HepG2 (cell line): Measurements from ENCODE around the gene HORMAD2. TPM values are rescaled to one million over a fixed set of nuclear protein-coding genes. Genes with fewer than 3 reads are reported as not detected.

Experiments used
- ARHGAP35 ChIP-seq: sonication (generic); formaldehyde crosslinking; IDR thresholded peaks from 2 replicates; pipeline ENCODE4 v1.9.0; 2022; ENCODE audit warnings: mild to moderate bottlenecking, inconsistent platforms, moderate library complexity, missing genetic modification reagents, borderline replicate concordance
- CREM ChIP-seq, 2 experiments: sonication (generic) in 1 of 2; formaldehyde crosslinking in 1 of 2; IDR thresholded peaks; 2 replicates each; pipeline versions ENCODE4 v1.4.0 to v1.6.1; 2016 to 2020; ENCODE audit warnings: antibody characterized with exemption in 1 of 2, mild to moderate bottlenecking in 1 of 2, missing genetic modification reagents in 1 of 2
- FOXO1 ChIP-seq: sonication (generic); formaldehyde crosslinking; IDR thresholded peaks from 2 replicates; pipeline ENCODE4 v1.4.0; 2020; ENCODE audit warnings: missing genetic modification reagents
- HINFP ChIP-seq: sonication (generic); formaldehyde crosslinking; IDR thresholded peaks from 2 replicates; pipeline ENCODE4 v1.4.0; 2020; ENCODE audit warnings: low read depth, mild to moderate bottlenecking, missing genetic modification reagents
- HNRNPH1 ChIP-seq: fragments of 200-400 bp; formaldehyde crosslinking; optimal IDR thresholded peaks from 2 replicates; pipeline ENCODE3; 2017; ENCODE audit warnings: mild to moderate bottlenecking, low read depth, low read length
- KAT8 ChIP-seq: IDR thresholded peaks from 2 replicates; pipeline ENCODE4 v1.6.1; 2016; ENCODE audit warnings: missing genetic modification reagents, missing compliant biosample characterization
- KLF13 ChIP-seq: sonication (generic); formaldehyde crosslinking; IDR thresholded peaks from 2 replicates; pipeline ENCODE4 v1.4.0; 2020; ENCODE audit warnings: mild to moderate bottlenecking, missing genetic modification reagents
- MEIS2 ChIP-seq: sonication (generic); formaldehyde crosslinking; IDR thresholded peaks from 2 replicates; pipeline ENCODE4 v1.9.0; 2021; ENCODE audit warnings: mild to moderate bottlenecking, missing genetic modification reagents
- NCOA5 ChIP-seq: sonication (generic); formaldehyde crosslinking; IDR thresholded peaks from 2 replicates; pipeline ENCODE4 v1.4.0; 2020; ENCODE audit warnings: missing genetic modification reagents
- NR2C2 ChIP-seq: sonication (generic); formaldehyde crosslinking; IDR thresholded peaks from 2 replicates; pipeline ENCODE4 v1.4.0; 2020; ENCODE audit warnings: missing genetic modification reagents, mild to moderate bottlenecking, moderate library complexity, borderline replicate concordance
- PCBP2 ChIP-seq: fragments of 200-400 bp; formaldehyde crosslinking; optimal IDR thresholded peaks from 2 replicates; pipeline ENCODE3; 2018; ENCODE audit warnings: low read length, low read depth; ENCODE audit not compliant: poor library complexity, severe bottlenecking
- SMAD9 ChIP-seq: sonication (generic); formaldehyde crosslinking; IDR thresholded peaks from 2 replicates; pipeline ENCODE4 v1.5.1; 2020; ENCODE audit warnings: mild to moderate bottlenecking, missing genetic modification reagents
- SSRP1 ChIP-seq: IDR thresholded peaks from 2 replicates; pipeline ENCODE4 v1.6.1; 2016; ENCODE audit warnings: control low read depth
- ZBTB25 ChIP-seq: IDR thresholded peaks from 2 replicates; pipeline ENCODE4 v1.6.1; 2018; ENCODE audit warnings: missing genetic modification reagents
- ZMAT3 ChIP-seq: sonication (generic); formaldehyde crosslinking; conservative IDR thresholded peaks from 2 replicates; pipeline ENCODE4 v1.7.0; 2021; ENCODE audit warnings: missing genetic modification reagents
- ZMYM2 ChIP-seq: sonication (generic); formaldehyde crosslinking; IDR thresholded peaks from 2 replicates; pipeline ENCODE4 v1.8.0; 2022; ENCODE audit warnings: mild to moderate bottlenecking, missing genetic modification reagents
- ZNF180 ChIP-seq: sonication (generic); formaldehyde crosslinking; IDR thresholded peaks from 2 replicates; pipeline ENCODE4 v1.4.0; 2020; ENCODE audit warnings: low read depth, missing genetic modification reagents, borderline replicate concordance
- ZNF510 ChIP-seq: sonication (generic); formaldehyde crosslinking; IDR thresholded peaks from 2 replicates; pipeline ENCODE4 v1.4.0; 2020; ENCODE audit warnings: low read depth, mild to moderate bottlenecking, missing genetic modification reagents
- ZNF790 ChIP-seq: sonication (generic); formaldehyde crosslinking; IDR thresholded peaks from 2 replicates; pipeline ENCODE4 v1.8.0; 2022; ENCODE audit warnings: missing genetic modification reagents, mild to moderate bottlenecking, borderline replicate concordance
- polyA plus RNA-seq, 8 experiments: library from polyadenylated mRNA; depleted of rRNA in 3 of 8; stranded (reverse) in 7 of 8; unstranded in 1 of 8; fragments of >200 nt; fragmentation: Illumina TruSeq in 4 of 8; extraction: Trizol in 4 of 8; gene quantifications; 2 replicates each; pipeline versions ENCODE4 v1.2.1 to v1.2.3, GENCODE V29; 2011 to 2016; ENCODE audit warnings: low read depth in 4 of 8, missing spikeins in 1 of 8, mixed read lengths in 1 of 8; ENCODE audit not compliant: insufficient read depth in 1 of 8
- total RNA-seq, 5 experiments: library from RNA; depleted of rRNA; stranded (reverse); fragments of >200 nt; fragmentation: Illumina TruSeq; extraction: Trizol; gene quantifications; 2 replicates each; pipeline ENCODE4 v1.2.3, GENCODE V29; 2016; ENCODE audit warnings: low read depth in 1 of 5
- TF ChIP-seq, protein P1 (sequence below), 2 experiments: IDR thresholded peaks; 2 replicates each; pipeline ENCODE4 v1.6.1; 2011 to 2012; ENCODE audit warnings: low read length in 2 of 2, borderline replicate concordance in 1 of 2, low read depth in 1 of 2, mild to moderate bottlenecking in 1 of 2, moderate library complexity in 1 of 2
- TF ChIP-seq, protein P2 (sequence below): sonication (generic); formaldehyde crosslinking; IDR thresholded peaks from 2 replicates; pipeline ENCODE4 v1.4.0; 2020; ENCODE audit warnings: missing genetic modification reagents
- TF ChIP-seq, protein P3 (sequence below): sonication (generic); formaldehyde crosslinking; IDR thresholded peaks from 2 replicates; pipeline ENCODE4 v1.5.1; 2020; ENCODE audit warnings: mild to moderate bottlenecking, moderate library complexity, missing genetic modification reagents

The HORMAD2 gene
- total and polyA plus RNA-seq, 2 of the 13 experiments (the other 11 are each of a cell fraction or from before 2014, with no cell fraction given) = not detected

- TF ChIP-seq KLF13 = no peak
- TF ChIP-seq ZNF510 (CRISPR knock-in tag) = no peak
- TF ChIP-seq ARHGAP35 (CRISPR knock-in tag) = no peak
- TF ChIP-seq FOXO1 (CRISPR knock-in tag) = peak; percentile 66
- TF ChIP-seq KAT8 (CRISPR knock-in tag) = peak; percentile 74
- TF ChIP-seq, protein P1, sequence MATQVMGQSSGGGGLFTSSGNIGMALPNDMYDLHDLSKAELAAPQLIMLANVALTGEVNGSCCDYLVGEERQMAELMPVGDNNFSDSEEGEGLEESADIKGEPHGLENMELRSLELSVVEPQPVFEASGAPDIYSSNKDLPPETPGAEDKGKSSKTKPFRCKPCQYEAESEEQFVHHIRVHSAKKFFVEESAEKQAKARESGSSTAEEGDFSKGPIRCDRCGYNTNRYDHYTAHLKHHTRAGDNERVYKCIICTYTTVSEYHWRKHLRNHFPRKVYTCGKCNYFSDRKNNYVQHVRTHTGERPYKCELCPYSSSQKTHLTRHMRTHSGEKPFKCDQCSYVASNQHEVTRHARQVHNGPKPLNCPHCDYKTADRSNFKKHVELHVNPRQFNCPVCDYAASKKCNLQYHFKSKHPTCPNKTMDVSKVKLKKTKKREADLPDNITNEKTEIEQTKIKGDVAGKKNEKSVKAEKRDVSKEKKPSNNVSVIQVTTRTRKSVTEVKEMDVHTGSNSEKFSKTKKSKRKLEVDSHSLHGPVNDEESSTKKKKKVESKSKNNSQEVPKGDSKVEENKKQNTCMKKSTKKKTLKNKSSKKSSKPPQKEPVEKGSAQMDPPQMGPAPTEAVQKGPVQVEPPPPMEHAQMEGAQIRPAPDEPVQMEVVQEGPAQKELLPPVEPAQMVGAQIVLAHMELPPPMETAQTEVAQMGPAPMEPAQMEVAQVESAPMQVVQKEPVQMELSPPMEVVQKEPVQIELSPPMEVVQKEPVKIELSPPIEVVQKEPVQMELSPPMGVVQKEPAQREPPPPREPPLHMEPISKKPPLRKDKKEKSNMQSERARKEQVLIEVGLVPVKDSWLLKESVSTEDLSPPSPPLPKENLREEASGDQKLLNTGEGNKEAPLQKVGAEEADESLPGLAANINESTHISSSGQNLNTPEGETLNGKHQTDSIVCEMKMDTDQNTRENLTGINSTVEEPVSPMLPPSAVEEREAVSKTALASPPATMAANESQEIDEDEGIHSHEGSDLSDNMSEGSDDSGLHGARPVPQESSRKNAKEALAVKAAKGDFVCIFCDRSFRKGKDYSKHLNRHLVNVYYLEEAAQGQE (IDR thresholded peaks at IDR 0.05; ENCODE audit: borderline replicate concordance in 1 of 2, low read depth in 1 of 2, low read length in 2 of 2) = no peak
- TF ChIP-seq NCOA5 (CRISPR knock-in tag) = no peak
- TF ChIP-seq ZMAT3 = peak; percentile 59; the same call in 1 of the 2 replicates
- TF ChIP-seq HINFP (CRISPR knock-in tag) = peak; percentile 97
- TF ChIP-seq ZNF180 = no peak
- no peak for TF ChIP-seq HNRNPH1
- TF ChIP-seq CREM (IDR thresholded peaks at IDR 0.05) = peak; percentile 64; the same call in 1 of the 2 replicates
- no peak for TF ChIP-seq CREM (CRISPR knock-in tag; IDR thresholded peaks at IDR 0.05)
- 0 out of 2 replicates have a peak, but pooled peaks have one; percentile 32 for TF ChIP-seq ZBTB25 (CRISPR knock-in tag)
- TF ChIP-seq, protein P2, sequence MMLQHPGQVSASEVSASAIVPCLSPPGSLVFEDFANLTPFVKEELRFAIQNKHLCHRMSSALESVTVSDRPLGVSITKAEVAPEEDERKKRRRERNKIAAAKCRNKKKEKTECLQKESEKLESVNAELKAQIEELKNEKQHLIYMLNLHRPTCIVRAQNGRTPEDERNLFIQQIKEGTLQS (CRISPR knock-in tag) = peak; percentile 85
- TF ChIP-seq NR2C2 (CRISPR knock-in tag) = no peak
- TF ChIP-seq ZNF790 (CRISPR knock-in tag) = no peak
- no peak for TF ChIP-seq PCBP2
- no peak for TF ChIP-seq MEIS2 (CRISPR knock-in tag)
- TF ChIP-seq ZMYM2 (CRISPR knock-in tag) = peak; percentile 98
- TF ChIP-seq SMAD9 = no peak
- TF ChIP-seq, protein P3, sequence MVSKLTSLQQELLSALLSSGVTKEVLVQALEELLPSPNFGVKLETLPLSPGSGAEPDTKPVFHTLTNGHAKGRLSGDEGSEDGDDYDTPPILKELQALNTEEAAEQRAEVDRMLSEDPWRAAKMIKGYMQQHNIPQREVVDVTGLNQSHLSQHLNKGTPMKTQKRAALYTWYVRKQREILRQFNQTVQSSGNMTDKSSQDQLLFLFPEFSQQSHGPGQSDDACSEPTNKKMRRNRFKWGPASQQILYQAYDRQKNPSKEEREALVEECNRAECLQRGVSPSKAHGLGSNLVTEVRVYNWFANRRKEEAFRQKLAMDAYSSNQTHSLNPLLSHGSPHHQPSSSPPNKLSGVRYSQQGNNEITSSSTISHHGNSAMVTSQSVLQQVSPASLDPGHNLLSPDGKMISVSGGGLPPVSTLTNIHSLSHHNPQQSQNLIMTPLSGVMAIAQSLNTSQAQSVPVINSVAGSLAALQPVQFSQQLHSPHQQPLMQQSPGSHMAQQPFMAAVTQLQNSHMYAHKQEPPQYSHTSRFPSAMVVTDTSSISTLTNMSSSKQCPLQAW (CRISPR knock-in tag) = 0 out of 2 replicates have a peak, but pooled peaks have one; percentile 41
- TF ChIP-seq SSRP1 = no peak
Observed at GRCh38 chr22:30212363-30212995, 132.2 kb downstream of the HORMAD2 start (continued).
